Activated CD4-positive, alpha-beta T cell treated with anti-CD3 and anti-CD28 coated beads, Interleukin-10, Interleukin-2, amounts not matched to agents 100 ng/mL and 50 ng/mL, durations not matched to agents 16 hours and 8 hours (primary cell): ENCODE measurements around the gene ORC2.

Source experiments
- DNase-seq: peaks from one replicate; pipeline ENCODE4 v3.0.0-alpha.2; 2020

Gene ORC2

DNA sequence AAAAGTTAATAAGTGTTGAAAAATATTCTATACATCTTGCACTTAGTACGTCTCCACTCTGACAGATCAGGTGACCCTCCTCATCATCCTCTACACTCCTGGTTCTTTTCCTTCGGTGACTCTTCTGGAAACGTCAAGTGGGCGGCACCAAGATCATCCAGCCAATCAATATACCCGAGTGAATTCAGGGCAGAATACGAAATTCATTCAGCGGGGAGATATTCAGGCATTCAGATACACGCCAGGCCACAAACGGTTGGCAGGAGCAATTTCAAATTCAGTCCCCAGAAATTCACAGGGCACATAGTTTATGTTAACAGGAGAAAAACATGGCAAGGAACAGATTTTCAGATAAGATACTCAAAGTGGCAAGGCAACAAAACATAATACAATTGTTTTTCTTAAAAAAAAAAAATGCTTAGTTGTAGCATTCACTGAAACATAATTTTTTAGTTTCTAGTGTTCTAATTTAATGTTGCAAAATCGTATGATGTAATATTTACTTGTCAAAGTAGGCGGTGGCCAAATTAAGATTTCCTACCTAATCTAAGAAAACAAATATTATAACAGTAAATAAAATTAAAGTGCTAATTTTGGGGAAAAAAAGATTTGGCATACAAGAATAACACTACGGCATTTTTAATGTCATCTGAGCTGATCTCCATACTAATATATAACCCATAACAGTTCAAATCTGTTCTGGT lies 103.2 kb downstream of the ORC2 start:
- DNase-seq = peak; percentile 37
